GM23338 (cell line): ENCODE data around the gene ANKRD18B. TPM values are rescaled to one million over a fixed set of nuclear protein-coding genes. Genes with fewer than 3 reads are reported as not detected.
"Not testable (repeated sequence)": the region's sequence is repeated elsewhere in the genome, so short reads cannot be mapped to it uniquely, and the experiment has no call there.

Source experiments
- ATAC-seq: fragments of 200-7000 bp; cut with Tn5 transposase; 3 replicates; pipeline ENCODE4 v1.9.1; 2020
- DNase-seq: peaks from one replicate; pipeline ENCODE4 v3.0.0-alpha.2; 2015; ENCODE audit warnings: low spot score
- H2AFZ ChIP-seq: fragments of 200-600 bp; sonication (generic); 2 replicates; pipeline ENCODE4 v1.8.0; 2016; ENCODE audit warnings: antibody characterized with exemption, mild to moderate bottlenecking, moderate library complexity
- H3F3A ChIP-seq: fragments of 200-600 bp; sonication (generic); replicated peaks from 2 replicates; pipeline ENCODE4 v1.8.0; 2017; ENCODE audit warnings: antibody characterized with exemption, mixed run types, low read depth
- H3K27ac ChIP-seq: fragments of 200-600 bp; sonication (generic); 2 replicates; pipeline ENCODE4 v1.6.1; 2016; ENCODE audit warnings: low read depth
- H3K27me3 ChIP-seq: fragments of 200-600 bp; sonication (generic); 2 replicates; pipeline ENCODE4 v1.8.0; 2016; ENCODE audit warnings: mild to moderate bottlenecking, mixed run types, moderate library complexity; ENCODE audit not compliant: insufficient read depth
- H3K36me3 ChIP-seq: fragments of 200-600 bp; sonication (generic); 2 replicates; pipeline ENCODE4 v1.8.0; 2016; ENCODE audit warnings: mild to moderate bottlenecking; ENCODE audit not compliant: insufficient read depth
- H3K4me1 ChIP-seq: fragments of 200-600 bp; sonication (generic); 2 replicates; pipeline ENCODE4 v1.8.0; 2016; ENCODE audit warnings: mild to moderate bottlenecking, moderate library complexity; ENCODE audit not compliant: insufficient read depth
- H3K4me2 ChIP-seq: fragments of 200-600 bp; sonication (generic); 2 replicates; pipeline ENCODE4 v1.7.1; 2017; ENCODE audit warnings: mixed run types
- H3K4me3 ChIP-seq: fragments of 200-600 bp; sonication (generic); 2 replicates; pipeline ENCODE4 v1.6.1; 2016; ENCODE audit warnings: mixed run types
- H3K79me2 ChIP-seq: fragments of 200-600 bp; sonication (generic); replicated peaks from 2 replicates; pipeline ENCODE4 v1.8.0; 2017; ENCODE audit warnings: mild to moderate bottlenecking; ENCODE audit not compliant: insufficient read depth
- H3K9me2 ChIP-seq: fragments of 200-600 bp; sonication (generic); 2 replicates; pipeline ENCODE4 v1.8.0; 2017; ENCODE audit not compliant: insufficient read depth
- H4K20me1 ChIP-seq: fragments of 200-600 bp; sonication (generic); replicated peaks from 2 replicates; pipeline ENCODE4 v1.8.0; 2017; ENCODE audit warnings: mild to moderate bottlenecking; ENCODE audit not compliant: insufficient read depth
- H3K27ac Mint-ChIP-seq: 2 replicates; pipeline ENCODE4 v1.8.0; 2020; ENCODE audit warnings: inconsistent platforms, mild to moderate bottlenecking, moderate library complexity, mixed read lengths
- H3K27me3 Mint-ChIP-seq: 3 replicates; pipeline ENCODE4 v1.8.0; 2022; ENCODE audit warnings: low read depth, mild to moderate bottlenecking, moderate library complexity, mixed read lengths, inconsistent platforms; ENCODE audit not compliant: insufficient read depth, poor library complexity
- H3K36me3 Mint-ChIP-seq: 3 replicates; pipeline ENCODE4 v1.8.0; 2021; ENCODE audit warnings: low read depth, mild to moderate bottlenecking, inconsistent platforms, moderate library complexity, mixed read lengths
- H3K4me1 Mint-ChIP-seq: 3 replicates; pipeline ENCODE4 v1.8.0; 2020; ENCODE audit warnings: mild to moderate bottlenecking, inconsistent platforms, mixed read lengths
- H3K4me3 Mint-ChIP-seq: 3 replicates; pipeline ENCODE4 v1.8.0; 2021; ENCODE audit warnings: moderate library complexity, mild to moderate bottlenecking, inconsistent platforms, mixed read lengths
- H3K9me3 Mint-ChIP-seq: 3 replicates; pipeline ENCODE4 v1.8.0; 2020; ENCODE audit warnings: moderate library complexity, mild to moderate bottlenecking, inconsistent platforms, mixed read lengths
- CREB1 ChIP-seq: fragments of 250-450 bp; sonication (Bioruptor Pico); IDR thresholded peaks from 2 replicates; pipeline ENCODE4 v1.5.0; 2020; ENCODE audit warnings: low read depth, mild to moderate bottlenecking, moderate library complexity
- polyA plus RNA-seq: library from polyadenylated mRNA; unstranded; fragments of >200 nt; fragmentation: Nextera tagmentation; extraction: Ambion mirVana; gene quantifications from 2 replicates; pipeline ENCODE4 v1.2.1, GENCODE V29; 2016
- total RNA-seq: library from RNA; depleted of rRNA; stranded (reverse); fragments of >200 nt; shearing (Covaris generic); gene quantifications from 2 replicates; pipeline ENCODE4 v1.2.3, GENCODE V29; 2014
- TF ChIP-seq, protein P1 (sequence below): fragments of 250-450 bp; sonication (Bioruptor Pico); IDR thresholded peaks from 2 replicates; pipeline ENCODE4 v1.5.0; 2020; ENCODE audit warnings: mild to moderate bottlenecking, moderate library complexity

The ANKRD18B gene
- total and polyA plus RNA-seq, 2 experiments from 2014 or later = 4.1 to 9.2 TPM

DNA sequence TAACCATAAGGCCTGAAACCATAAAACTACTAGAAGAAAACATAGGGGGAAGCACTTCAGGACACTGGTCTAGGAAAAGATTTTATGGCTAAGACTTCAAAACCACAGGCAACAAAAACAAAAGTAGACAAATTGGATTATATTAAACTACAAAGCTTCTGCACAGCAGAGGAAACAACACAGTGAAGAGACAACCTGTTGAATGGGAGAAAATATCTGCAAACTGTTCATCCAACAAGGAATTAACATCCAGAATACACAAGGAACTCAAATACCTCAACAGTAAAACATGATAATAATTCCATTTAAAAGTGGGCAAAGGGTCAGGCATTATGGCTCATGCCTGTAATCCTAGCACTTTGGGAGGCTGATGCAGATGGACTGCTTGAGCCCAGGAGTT lies 38.7 kb upstream of the ANKRD18B start:
- not testable (repeated sequence) for H3K79me2 ChIP-seq, H3K9me2 ChIP-seq, H3K27me3 ChIP-seq, H3K4me2 ChIP-seq, H2AFZ ChIP-seq, H4K20me1 ChIP-seq, H3K4me3 ChIP-seq, ATAC-seq, H3K36me3 ChIP-seq, H3K27ac Mint-ChIP-seq, H3K4me3 Mint-ChIP-seq, H3F3A ChIP-seq, H3K4me1 ChIP-seq, H3K27me3 Mint-ChIP-seq, H3K9me3 Mint-ChIP-seq, H3K36me3 Mint-ChIP-seq, H3K27ac ChIP-seq, DNase-seq, H3K4me1 Mint-ChIP-seq

DNA sequence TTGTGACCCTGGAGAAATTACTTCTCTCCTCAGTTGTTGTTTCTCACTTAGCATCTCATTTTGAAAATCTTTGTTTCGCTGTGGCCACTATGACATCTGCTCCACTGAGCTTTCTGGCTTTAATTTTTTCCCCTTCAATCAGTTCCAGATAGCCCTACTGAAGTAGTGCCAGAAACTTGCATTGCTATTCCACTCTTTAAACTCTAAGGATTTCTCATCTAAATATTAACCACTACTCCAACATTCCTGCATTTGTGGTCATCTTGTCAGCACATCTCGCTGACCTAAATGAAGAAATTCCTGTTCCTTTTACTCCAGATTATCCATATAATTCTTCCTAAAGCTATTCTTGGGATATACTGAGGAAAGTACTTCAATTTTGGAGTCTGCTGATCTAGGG lies 35.0 kb upstream of the ANKRD18B start:
- H3K9me2 ChIP-seq = no peaks in the 10 kb centered on the region
- Mint-ChIP-seq H3K4me1 (no peaks in the 10 kb centered on the region; the same call in 2 of the 3 replicates), H3K9me3 (no peaks in the 10 kb centered on the region), H3K27me3 (peaks cover 4% of the 10 kb centered on the region), H3K4me3 (no peak overlapping the region), H3K36me3 (no peaks in the 10 kb centered on the region), H3K27ac (no peak overlapping the region)
- no peaks in the 10 kb centered on the region for H3K27me3 ChIP-seq
- ATAC-seq = no peak
- H3F3A ChIP-seq = no peaks in the 10 kb centered on the region
- H3K27ac ChIP-seq = no peak overlapping the region
- H3K36me3 ChIP-seq = no peaks in the 10 kb centered on the region
- no peak overlapping the region for H2AFZ ChIP-seq
- no peaks in the 10 kb centered on the region for H3K79me2 ChIP-seq
- TF ChIP-seq, protein P1, sequence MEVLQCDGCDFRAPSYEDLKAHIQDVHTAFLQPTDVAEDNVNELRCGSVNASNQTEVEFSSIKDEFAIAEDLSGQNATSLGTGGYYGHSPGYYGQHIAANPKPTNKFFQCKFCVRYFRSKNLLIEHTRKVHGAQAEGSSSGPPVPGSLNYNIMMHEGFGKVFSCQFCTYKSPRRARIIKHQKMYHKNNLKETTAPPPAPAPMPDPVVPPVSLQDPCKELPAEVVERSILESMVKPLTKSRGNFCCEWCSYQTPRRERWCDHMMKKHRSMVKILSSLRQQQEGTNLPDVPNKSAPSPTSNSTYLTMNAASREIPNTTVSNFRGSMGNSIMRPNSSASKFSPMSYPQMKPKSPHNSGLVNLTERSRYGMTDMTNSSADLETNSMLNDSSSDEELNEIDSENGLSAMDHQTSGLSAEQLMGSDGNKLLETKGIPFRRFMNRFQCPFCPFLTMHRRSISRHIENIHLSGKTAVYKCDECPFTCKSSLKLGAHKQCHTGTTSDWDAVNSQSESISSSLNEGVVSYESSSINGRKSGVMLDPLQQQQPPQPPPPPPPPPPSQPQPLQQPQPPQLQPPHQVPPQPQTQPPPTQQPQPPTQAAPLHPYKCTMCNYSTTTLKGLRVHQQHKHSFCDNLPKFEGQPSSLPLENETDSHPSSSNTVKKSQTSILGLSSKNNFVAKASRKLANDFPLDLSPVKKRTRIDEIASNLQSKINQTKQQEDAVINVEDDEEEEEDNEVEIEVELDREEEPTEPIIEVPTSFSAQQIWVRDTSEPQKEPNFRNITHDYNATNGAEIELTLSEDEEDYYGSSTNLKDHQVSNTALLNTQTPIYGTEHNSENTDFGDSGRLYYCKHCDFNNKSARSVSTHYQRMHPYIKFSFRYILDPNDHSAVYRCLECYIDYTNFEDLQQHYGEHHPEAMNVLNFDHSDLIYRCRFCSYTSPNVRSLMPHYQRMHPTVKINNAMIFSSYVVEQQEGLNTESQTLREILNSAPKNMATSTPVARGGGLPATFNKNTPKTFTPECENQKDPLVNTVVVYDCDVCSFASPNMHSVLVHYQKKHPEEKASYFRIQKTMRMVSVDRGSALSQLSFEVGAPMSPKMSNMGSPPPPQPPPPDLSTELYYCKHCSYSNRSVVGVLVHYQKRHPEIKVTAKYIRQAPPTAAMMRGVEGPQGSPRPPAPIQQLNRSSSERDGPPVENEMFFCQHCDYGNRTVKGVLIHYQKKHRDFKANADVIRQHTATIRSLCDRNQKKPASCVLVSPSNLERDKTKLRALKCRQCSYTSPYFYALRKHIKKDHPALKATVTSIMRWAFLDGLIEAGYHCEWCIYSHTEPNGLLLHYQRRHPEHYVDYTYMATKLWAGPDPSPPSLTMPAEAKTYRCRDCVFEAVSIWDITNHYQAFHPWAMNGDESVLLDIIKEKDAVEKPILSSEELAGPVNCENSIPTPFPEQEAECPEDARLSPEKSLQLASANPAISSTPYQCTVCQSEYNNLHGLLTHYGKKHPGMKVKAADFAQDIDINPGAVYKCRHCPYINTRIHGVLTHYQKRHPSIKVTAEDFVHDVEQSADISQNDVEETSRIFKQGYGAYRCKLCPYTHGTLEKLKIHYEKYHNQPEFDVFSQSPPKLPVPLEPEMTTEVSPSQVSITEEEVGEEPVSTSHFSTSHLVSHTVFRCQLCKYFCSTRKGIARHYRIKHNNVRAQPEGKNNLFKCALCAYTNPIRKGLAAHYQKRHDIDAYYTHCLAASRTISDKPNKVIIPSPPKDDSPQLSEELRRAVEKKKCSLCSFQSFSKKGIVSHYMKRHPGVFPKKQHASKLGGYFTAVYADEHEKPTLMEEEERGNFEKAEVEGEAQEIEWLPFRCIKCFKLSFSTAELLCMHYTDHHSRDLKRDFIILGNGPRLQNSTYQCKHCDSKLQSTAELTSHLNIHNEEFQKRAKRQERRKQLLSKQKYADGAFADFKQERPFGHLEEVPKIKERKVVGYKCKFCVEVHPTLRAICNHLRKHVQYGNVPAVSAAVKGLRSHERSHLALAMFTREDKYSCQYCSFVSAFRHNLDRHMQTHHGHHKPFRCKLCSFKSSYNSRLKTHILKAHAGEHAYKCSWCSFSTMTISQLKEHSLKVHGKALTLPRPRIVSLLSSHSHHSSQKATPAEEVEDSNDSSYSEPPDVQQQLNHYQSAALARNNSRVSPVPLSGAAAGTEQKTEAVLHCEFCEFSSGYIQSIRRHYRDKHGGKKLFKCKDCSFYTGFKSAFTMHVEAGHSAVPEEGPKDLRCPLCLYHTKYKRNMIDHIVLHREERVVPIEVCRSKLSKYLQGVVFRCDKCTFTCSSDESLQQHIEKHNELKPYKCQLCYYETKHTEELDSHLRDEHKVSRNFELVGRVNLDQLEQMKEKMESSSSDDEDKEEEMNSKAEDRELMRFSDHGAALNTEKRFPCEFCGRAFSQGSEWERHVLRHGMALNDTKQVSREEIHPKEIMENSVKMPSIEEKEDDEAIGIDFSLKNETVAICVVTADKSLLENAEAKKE = no peak
- TF ChIP-seq CREB1 = no peak
- H3K4me2 ChIP-seq = no peak overlapping the region
- DNase-seq = no peak
- H3K4me1 ChIP-seq = no peaks in the 10 kb centered on the region
- H3K4me3 ChIP-seq = no peak overlapping the region
- no peaks in the 10 kb centered on the region for H4K20me1 ChIP-seq

DNA sequence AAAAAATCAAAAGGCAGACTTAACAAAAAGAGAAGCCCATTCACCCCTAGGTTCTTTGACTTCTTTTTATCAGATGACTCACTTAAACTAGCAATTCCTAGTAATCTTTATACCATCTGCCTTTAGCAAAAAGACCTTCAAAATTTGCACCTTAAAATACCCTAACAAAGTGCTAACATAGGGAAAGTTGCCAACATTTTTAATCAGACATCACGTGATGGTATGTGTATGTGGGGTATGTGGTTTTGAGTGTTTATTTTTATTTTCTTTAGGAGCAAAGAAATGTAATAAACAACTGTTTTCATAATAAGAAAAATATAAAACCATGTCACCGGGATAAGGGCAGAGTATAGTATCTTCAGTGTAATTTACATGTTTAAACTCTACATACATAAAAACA lies 30.2 kb upstream of the ANKRD18B start:
- H3K4me3 Mint-ChIP-seq, H3K9me2 ChIP-seq, H3K27me3 ChIP-seq, H3K4me1 Mint-ChIP-seq, H3K4me3 ChIP-seq, H3K27ac ChIP-seq, DNase-seq, H3K4me2 ChIP-seq, H3F3A ChIP-seq, H3K27me3 Mint-ChIP-seq, H2AFZ ChIP-seq, H3K9me3 Mint-ChIP-seq, H4K20me1 ChIP-seq, ATAC-seq, H3K36me3 ChIP-seq, H3K36me3 Mint-ChIP-seq, H3K27ac Mint-ChIP-seq, H3K4me1 ChIP-seq, H3K79me2 ChIP-seq: not testable (repeated sequence)
